ENCODE results near the gene DGKI.

- TF ChIP-seq NR2C2 (CRISPR knock-in tag; IDR thresholded peaks at IDR 0.05): no peak
- TF ChIP-seq CTCF (IDR thresholded peaks at IDR 0.05): no peak
- TF ChIP-seq STAT6 (CRISPR knock-in tag; conservative IDR thresholded peaks at IDR 0.05; ENCODE audit: low read depth): no peak
- no peak for TF ChIP-seq ESRRA (CRISPR knock-in tag; IDR thresholded peaks at IDR 0.05; ENCODE audit: borderline replicate concordance)
- TF ChIP-seq ZNF317 (CRISPR knock-in tag; IDR thresholded peaks at IDR 0.05; ENCODE audit: borderline replicate concordance, low read depth): no peak
- TF ChIP-seq TEAD4 (CRISPR knock-in tag; IDR thresholded peaks at IDR 0.05): no peak
- no peak for TF ChIP-seq AFF4 (CRISPR knock-in tag; IDR thresholded peaks at IDR 0.05; ENCODE audit: borderline replicate concordance)
- TF ChIP-seq USF1 (CRISPR knock-in tag; IDR thresholded peaks at IDR 0.05): no peak
Measured at GRCh38 chr7:137882261-137882668, 35.5 kb upstream of the DGKI start.
